Stimulated activated CD4-positive, alpha-beta T cell treated with anti-CD3 and anti-CD28 coated beads, Interleukin-4, amount 100 ng/mL, for 1 hour (primary cell): Measurements from ENCODE around the gene AP2S1.
"Not testable (repeated sequence)": the region's sequence is repeated elsewhere in the genome, so short reads cannot be mapped to it uniquely, and the experiment has no call there.

Experiments
- DNase-seq: peaks from one replicate; pipeline ENCODE4 v3.0.0-alpha.2; 2020

The AP2S1 gene

DNA sequence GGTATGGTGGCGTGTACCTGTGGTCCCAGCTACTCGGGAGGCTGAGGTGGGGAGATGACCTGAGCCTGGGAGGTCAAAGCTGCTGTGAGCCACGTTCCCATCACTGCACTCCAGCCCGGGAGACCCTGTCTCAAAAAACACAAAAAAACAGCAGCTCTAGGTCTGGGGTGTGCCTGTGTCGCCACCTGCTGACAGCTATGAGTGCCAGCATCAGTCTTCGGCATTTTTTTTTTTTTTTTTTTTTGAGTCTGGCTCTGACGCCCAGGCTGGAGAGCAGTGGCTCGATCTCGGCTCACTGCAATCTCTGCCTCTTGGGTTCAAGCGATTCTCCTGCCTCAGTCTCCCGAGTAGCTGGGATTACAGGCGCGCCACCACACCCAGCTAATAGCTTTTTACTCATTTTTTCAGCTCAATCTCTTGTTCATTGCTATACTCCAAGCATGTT, 10.1 kb downstream of the AP2S1 start:
- DNase-seq, result peak; percentile 53

DNA sequence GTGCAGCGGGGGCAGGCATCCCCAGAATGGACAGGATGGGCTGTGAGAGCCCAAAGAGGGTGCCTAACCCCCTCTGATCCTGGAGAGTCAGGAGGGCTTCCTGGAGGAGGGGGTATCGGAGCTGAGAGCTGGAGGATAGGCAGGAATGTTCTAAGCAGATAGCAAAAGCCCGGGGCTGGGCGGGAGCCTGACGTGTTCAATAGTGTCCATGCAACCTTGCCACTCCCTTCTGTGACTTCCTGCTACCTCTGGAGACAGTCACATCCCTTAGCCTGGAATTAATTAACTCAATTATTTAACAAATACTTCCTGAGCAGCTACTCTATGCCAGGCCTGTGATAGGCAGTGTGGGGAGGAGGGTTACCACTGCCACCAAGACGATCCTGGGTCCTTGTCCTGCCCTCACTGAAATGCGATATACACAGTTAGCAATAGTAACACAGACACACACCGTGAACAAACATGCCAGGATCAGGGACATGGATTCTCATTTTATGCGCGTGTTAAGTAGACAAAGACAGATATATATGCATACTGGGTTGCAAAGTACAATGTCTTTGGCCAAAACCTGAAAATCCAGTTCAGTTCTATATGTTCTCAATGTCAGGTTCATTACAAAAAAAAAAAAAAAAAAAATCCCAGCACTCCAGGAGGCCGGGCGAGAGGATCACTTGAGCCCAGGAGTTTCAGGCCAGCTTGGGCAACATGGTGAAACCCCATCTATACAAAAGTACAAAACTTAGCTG, 10.7 kb downstream of the AP2S1 start:
- no peak for DNase-seq

DNA sequence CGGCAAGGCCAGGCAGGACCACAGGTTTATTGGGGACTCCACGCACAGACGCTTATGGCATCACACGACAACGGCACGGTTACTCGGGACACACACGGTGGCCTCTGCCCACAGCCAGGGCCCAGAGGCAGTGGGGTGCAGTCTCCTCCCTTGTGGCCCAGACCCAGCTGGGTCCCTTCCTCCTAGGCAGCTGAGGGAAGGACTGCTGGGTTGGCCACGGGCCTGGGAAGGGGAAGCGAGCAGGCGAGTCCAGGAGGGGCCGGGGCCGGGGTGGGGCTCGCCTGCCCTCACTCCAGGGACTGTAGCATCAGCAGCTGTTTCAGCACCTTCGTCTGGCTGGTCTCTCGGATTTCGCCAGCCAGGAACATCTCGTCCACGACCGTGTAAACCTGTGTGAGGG, 12.5 kb downstream of the AP2S1 start:
- no peak for DNase-seq

DNA sequence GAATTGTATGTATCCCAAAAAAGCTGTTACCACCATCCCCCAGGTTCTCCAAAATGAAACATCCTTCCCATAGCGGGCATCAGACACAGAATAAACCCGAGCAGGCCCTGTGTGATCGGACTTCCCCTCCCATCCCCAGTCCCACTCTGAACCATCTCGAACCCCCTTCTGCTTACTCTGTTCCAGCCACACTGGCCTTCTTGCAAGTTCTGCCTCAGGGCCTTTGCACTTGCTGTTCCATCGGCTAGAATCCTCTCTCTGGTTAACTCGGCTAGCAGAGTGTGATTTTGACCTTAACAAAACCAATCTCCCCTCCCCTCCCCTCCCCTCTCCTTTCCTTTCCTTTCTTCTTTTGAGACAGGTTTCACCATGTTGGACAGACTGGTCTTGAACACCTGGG, 15.7 kb downstream of the AP2S1 start:
- no peak for DNase-seq

DNA sequence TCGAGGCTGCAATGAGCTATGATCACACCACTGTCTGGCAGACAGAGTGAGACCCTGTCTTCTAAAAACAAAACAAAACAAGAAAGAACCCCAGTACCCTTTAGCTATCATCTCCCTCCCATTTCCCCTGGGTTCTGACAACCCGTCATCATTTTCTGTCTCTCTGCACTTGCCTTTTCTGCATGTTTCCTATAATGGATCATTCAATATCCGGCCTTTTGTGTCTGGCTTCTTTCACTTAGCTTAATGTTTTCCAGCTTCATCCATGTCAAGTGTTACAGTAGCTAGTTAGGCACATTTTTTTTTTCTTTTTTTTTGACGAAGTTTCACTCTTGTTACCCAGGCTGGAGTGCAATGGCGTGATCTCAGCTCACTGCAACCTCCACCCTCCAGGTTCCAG, 16.5 kb downstream of the AP2S1 start:
- no peak for DNase-seq

DNA sequence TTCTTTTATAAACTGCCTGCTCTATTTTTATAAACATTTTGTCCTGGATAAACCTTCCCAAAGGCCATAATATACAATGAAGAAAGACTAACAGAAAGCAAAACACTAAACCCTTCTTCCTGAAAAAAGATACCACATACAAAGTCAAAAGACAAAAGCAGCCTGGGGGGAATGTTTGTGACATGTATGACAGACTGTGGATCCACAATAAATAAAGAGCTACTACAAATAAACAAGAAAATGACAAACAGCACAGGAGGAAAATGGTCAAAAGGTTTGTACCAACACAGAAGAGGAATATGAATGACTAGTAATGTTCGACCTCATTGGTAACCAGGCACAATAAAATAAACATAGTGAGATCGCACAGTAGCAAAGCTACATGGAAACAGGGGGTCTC, 19.8 kb downstream of the AP2S1 start:
- DNase-seq, result no peak

DNA sequence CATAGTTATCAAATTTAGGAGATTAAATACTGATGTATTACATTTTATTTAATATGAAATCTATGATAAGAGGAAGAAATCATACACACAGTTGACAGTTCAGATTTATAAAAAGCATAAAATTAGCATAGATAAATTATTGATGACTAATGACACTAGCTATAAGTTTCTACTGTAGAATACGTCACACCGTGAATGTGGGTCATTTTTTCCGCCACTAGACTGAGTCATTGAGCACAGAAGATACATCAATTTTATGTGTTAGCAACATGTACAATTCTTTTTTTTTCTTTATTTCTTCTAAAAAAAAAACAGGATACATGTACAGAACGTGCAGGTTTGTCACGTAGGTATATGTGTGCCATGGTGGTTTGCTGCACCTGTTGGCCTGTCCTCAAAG, 22.2 kb downstream of the AP2S1 start:
- DNase-seq, result peak; percentile 45

DNA sequence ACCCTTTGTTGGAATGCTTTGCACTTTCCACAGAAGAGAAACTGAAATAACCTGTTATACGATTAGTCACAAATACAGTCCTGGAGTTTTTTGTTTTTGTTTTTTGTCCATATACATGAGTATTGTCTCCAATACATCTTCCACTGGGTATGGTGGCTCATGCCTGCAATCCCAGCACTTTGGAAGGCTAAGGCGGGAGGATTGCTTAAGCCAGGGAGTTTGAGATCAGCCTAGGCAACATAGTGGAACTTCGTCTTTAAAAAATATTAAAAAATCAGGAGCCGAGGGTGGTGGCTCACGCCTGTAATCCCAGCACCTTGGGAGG, 25.0 kb downstream of the AP2S1 start:
- DNase-seq, result no peak

DNA sequence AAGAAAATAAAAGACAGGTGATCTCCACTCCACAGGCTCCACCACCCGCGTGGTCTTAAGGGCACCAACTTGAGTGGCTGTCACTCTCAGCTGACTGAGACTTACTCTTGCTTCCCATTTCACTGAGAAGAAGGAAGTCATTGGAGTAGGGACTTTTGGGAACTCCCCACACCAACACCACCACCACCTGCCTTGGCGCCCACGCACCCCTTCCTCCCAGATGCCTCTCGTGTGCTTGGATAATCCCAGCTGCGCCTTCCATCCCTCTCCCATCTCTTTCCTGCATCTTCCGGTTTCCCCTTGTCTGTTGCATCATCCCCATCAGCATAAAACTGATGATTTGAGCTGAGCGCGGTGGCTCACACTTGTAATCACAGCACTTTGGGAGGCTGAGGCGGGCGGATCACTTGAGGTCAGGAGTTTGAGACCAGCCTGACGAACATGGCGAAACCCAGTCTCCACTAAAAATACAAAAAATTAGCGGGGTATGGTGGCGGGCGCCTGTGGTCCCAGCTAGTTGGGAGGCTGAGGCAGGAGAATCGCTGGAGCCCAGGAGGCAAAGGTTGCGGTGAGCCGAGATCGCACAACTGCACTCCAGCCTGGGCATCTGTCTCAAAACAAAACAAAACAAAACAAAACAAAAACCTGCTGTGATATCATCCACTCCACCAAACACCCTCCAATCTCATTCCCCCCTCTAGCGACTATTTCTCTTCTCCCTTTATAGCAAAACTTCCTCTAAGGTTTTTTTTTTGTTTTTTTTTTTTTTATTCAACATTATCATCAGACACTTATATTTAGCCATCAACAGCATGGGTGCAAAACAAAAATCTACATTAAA, 25.5 kb downstream of the AP2S1 start:
- no peak for DNase-seq

DNA sequence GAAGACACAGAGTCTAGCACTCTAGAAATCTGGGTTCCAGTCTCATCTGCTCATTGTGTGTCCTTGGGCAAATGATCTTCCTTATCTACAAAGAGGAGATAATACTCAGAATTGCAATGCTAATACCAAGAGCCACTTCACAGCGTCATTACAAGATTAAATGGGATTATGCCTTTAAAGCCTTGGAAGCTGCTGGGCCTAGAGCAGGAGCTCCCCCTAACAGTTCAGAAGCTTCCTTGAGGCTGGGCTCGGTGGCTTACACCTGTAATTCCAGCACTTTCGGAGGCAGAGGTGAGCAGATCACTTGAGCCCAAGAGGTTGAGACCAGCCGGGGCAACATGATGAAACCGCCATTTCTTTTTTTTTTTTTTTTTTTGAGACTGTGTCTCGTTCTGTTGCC, 27.6 kb downstream of the AP2S1 start:
- DNase-seq, result no peak

DNA sequence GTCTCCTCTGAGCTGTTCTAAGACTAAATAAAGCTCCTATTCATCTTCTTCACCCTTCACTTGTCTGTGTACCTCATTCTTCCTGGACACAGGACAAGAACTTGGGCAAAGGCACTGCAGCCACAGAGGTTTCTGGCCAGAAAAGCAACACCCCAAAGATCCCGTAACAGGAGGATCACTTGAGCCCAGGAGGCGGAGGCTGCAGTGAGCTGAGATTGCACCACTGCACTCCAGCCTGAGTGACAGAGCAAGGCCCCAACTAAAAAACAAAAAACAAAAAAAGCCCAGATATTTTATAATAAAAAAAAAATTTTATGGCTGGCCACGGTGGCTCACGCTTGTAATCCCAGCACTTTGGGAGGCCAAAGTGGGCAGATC, 28.2 kb downstream of the AP2S1 start:
- not testable (repeated sequence) for DNase-seq

DNA sequence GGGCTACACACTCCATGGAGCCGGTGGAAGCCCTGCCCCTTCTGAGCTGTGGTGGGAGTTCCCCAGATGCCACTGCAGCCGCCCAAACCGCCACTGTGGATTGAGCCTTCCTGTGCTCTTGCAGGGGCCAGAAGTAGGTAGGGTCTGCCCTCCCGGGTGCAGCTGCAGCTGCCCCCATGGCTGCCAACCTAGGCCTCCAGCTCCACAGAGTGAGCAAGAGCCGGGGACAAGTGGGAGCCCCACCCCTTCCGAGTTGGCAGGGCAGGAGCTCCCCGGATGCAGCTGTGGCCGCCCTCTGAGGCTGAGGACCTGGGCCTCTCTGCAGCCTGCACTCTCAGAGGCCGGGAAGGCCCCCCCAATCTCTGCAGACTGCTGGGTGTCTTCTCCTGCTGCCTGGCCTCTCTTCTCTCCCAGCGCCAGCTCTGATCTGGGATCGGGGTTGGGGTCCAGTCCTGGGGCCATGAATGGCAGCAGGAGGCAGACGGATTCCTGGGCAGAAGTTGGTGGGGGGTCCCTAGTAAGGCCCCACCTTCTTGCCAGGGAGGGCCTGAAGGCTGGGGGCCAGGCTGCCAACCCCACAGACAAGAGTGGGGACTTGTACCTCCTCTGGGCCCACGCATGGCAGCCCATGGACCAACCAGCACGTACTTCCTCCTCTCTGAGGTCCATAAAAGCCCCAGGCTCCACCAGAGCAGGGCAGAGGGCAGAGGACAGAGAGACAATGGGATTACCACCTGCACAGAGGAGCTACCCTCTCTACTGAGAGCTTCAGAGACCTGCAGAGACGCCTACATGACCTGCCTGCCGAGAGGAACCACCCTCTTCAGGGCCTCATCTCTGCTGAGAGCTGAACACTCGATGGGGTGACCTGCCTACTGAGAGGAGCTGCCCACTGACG, 28.9 kb downstream of the AP2S1 start:
- DNase-seq, result peak; percentile 63

DNA sequence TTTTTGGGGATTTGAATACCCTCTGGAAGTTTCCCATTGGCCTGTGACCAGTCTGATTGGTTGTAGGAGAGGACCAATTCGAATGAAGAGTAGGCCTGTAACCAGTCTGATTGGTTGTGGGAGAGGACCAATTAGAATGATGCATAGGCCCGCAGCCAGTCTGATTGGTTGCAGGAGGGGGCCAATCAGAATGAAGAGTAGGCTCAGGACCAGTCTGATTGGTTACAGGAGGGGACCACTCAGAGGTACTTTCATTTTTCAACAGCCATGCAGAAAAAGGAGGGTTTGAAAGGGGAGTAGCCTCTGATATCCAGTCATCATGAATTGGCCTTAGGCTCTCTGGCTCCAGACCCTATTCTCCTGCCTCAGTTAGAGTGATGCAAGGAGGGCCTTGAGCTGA, 31.8 kb downstream of the AP2S1 start:
- no peak for DNase-seq

DNA sequence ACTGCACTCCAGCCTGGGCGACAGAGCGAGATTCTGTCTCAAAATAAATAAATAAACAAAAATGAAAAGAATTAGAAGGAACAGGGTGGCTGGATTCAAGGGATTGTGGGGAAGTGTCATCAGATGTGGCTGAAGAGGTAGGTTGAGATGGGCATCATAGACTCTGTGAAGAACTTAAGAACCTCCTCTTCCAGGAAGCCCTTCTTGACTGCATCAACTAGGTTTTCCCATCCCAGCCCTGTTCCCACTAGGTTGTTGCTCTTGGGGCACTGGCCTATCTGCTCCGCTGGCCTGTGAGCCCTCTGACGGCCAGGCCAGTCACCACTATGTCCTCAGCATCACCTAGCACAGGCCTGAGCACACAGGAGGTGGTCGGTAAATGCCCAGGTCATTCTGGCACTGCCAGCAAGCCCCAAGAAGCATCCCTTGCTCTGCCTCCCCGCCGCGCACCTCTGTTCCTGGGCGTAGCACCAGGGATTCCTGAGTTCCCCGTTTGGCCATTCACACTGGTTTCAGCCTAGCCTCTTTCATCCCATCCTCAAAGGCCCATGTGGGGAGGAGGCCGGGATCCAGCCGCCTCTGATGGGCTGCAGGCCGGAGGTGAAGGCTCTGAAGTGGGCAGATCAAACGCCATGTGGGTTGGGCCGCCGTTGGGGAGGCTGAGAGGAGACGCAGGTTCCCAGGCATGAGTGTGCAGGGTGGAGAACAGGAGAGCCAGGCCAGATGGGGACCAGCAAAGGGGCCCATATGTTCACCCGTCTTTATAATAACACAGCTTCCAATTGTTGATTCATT, 34.6 kb downstream of the AP2S1 start:
- DNase-seq, result no peak

DNA sequence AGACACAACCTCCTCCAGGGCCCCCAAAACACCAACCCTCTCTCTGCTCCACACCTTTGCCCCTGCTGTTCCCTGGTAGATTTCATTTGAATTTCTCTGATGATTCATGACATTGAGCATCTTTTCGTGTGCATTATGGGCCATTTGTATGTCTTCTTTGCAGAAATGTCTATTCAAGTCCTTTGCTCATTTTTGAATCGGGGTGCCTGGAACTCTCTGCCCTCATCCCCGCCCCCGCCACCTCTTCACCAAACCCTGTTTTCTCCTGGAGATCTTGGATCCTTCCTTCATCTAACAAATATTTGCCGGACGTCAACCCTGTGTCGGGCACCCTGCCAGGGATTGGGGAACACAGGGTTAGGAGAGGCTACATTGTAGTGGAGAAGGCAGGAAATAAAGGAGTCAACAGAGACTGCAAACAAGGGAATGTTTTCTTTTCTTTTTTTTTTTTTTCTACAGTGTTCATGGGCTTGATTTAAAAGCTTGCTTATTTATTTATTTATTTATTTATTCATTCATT, 36.7 kb downstream of the AP2S1 start:
- DNase-seq, result no peak

DNA sequence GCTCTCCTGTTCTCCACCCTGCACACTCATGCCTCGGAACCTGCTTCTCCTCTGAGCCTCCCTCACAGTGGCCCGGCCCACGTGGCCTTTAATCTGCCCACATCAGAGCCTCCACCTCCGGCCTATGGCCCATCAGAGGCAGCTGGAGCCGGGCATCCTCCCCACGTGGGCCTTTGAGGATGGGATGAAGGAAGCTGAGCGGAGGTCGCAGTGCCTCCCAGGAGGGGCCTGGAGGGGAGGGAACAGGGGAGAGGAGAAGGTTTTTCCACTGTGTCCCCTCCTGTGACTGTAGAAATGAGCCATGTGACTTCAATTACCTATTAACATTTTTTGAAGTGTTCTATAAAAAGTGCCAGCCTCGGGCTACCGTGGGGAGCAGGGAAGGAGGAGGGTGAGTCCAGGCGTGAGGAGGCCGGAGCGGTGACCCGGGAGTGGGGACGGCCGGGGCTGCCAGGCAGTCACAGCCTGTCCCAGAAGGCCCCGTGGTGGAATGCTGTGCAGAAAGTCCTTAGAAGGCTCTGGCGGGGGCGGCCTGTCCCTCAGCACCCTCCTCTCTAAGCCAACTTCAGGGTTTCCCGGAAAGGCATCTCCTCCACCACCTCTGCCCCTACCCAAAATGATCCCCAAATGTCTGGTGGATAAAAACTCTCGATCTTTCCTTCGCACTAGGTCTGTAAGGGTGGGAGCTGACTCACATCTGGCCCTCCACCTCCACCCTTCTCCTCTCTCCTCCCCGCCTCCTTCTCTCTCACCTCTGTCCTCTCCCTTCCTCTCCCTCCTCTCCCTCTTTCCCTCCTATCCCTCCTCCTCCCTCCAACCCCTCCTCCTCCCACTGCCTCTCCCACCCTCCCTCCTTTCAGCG, 37.4 kb downstream of the AP2S1 start:
- DNase-seq, result no peak

DNA sequence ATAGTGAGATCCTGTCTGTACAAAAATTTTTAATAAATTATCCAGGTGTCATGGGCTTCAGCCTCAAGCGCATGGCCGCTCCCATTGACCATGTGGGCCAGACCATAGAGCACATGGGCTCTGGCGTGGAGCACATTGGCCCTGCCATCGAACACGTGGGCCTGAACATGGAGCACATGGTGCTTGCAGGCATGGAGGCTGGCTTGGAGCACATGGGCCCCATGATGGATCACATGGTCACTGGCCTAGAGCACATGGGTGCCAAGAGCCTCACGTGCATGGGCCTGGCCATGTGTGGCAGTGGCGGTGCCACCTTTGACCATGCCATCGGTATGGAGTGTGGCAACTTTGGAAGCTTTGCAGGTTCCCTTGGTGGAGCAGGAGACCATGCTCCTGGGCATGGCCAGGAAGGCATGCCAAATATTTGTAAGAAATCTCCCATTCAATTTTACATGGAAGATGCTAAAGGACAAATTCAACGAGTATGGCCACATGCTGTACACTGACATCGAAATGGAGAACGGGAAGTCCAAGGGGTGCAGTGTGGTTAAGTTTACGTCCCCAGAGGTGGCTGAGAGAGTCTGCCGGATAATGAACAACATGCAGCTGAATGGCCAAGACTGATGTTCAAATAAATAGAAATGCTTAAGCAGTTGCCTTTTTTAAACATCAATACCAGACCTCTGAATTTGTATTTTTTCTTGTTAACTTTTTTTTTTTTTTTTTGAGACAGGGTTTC, 40.9 kb downstream of the AP2S1 start:
- no peak for DNase-seq

DNA sequence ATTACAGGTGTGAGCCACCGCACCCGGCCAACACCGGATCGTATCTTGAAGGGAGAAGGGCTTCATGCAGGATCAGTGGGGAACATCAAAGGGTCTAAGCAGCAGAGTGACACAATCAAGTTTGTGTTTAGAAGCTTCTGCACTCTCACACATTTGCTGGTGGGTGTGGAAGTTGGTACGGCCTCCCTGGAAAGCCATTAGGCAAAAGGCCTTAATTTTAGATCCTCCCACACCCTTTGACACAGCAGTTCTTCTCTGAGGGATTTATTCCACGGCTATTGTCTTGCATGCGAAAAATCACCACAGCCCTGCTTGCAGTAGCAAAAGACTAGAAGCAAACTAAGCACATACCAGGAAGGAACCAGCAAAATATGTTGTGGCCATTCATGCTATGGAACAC, 44.0 kb downstream of the AP2S1 start:
- no peak for DNase-seq

DNA sequence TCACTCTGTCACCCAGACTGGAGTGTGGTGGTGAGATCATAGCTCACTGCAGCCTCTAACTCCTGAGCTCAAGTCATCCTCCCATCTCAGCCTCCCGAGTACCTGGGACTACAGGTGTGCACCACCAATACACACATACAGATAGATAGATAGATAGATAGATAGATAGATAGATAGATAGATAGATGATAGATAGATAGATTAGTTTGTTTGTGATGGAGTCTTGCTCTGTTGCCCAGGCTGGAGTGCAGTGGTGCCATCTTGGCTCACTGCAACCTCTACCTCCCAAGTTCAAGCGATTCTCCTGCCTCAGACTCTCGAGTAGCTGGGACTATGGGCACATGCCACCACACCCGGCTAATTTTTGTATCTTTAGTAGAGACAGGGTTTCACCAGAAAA, 46.2 kb downstream of the AP2S1 start:
- not testable (repeated sequence) for DNase-seq

DNA sequence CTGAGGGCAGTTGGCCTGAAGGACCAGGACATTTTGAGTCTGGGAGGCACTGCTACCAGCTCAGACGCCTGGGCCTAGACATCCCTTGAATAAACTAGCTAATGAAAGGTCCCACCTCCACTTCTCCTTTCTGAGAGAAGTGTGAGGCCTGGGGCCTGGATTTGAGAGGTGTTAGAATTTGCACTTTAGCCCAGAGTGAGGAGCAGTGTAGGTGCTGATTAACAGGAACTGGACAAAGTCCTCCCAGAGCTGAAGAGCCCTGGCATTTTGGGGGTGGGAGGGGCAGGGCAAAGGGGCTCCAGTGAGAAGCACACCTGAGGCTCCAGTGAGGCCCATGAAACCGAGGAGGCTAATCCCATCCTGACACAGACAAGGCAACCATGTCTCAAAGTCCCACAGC, 47.1 kb downstream of the AP2S1 start:
- no peak for DNase-seq

DNA sequence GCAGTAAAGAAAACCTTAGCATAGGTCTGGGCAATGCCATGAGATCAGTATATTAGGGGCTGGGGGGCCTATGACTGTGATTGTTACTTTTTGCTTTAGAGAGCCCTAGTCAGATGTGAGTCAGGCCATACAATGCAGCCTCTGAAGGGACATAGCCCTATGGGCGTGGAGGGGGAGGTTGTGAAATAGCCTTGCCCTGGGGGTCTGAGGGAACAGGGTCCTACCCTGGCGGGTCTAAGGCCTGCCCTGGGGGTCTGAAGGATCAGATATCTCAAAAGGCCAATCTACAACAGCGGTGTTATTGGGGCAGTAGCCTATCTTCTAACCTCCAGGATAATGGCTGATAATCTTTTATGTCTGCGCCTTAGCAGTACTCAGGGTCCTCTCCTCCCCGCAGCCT, 48.5 kb downstream of the AP2S1 start:
- DNase-seq, result no peak
